ENCODE measurements around the gene WDR53.

GRCh38 chr3:196555295-196555694, 13.1 kb downstream of the WDR53 start:
- TF ChIP-seq, protein P1, sequence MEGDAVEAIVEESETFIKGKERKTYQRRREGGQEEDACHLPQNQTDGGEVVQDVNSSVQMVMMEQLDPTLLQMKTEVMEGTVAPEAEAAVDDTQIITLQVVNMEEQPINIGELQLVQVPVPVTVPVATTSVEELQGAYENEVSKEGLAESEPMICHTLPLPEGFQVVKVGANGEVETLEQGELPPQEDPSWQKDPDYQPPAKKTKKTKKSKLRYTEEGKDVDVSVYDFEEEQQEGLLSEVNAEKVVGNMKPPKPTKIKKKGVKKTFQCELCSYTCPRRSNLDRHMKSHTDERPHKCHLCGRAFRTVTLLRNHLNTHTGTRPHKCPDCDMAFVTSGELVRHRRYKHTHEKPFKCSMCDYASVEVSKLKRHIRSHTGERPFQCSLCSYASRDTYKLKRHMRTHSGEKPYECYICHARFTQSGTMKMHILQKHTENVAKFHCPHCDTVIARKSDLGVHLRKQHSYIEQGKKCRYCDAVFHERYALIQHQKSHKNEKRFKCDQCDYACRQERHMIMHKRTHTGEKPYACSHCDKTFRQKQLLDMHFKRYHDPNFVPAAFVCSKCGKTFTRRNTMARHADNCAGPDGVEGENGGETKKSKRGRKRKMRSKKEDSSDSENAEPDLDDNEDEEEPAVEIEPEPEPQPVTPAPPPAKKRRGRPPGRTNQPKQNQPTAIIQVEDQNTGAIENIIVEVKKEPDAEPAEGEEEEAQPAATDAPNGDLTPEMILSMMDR (conservative IDR thresholded peaks at IDR 0.05; ENCODE audit: low read length) = no peak
- TF ChIP-seq EZH2phosphoT487 (IDR thresholded peaks at IDR 0.05; ENCODE audit: borderline replicate concordance) = no peak
